IgD-negative memory B cell (primary cell): Measurements from ENCODE around the gene VMP1. TPM values are rescaled to one million over a fixed set of nuclear protein-coding genes. Genes with fewer than 3 reads are reported as not detected.
"Not testable (repeated sequence)": the region's sequence is repeated elsewhere in the genome, so short reads cannot be mapped to it uniquely, and the experiment has no call there.

Source experiments
- H3K27ac Mint-ChIP-seq, 3 donors: one replicate each; pipeline ENCODE4 v1.8.0; 2020 to 2022; ENCODE audit warnings: mild to moderate bottlenecking in 3 of 3, mixed read lengths in 3 of 3, moderate library complexity in 1 of 3
- H3K27me3 Mint-ChIP-seq: one replicate; pipeline ENCODE4 v1.8.0; 2021; ENCODE audit warnings: mixed read lengths
- H3K36me3 Mint-ChIP-seq: one replicate; pipeline ENCODE4 v1.8.0; 2020; ENCODE audit warnings: mild to moderate bottlenecking, mixed read lengths
- H3K4me1 Mint-ChIP-seq, 3 donors: one replicate each; pipeline ENCODE4 v1.8.0; 2020 to 2022; ENCODE audit warnings: mixed read lengths in 3 of 3, mild to moderate bottlenecking in 1 of 3
- H3K4me3 Mint-ChIP-seq, 4 donors: one replicate each; pipeline ENCODE4 v1.8.0; 2020 to 2022; ENCODE audit warnings: mild to moderate bottlenecking in 4 of 4, mixed read lengths in 4 of 4, moderate library complexity in 3 of 4
- H3K9me3 Mint-ChIP-seq, 3 donors: one replicate each; pipeline ENCODE4 v1.8.0; 2020 to 2021; ENCODE audit warnings: mixed read lengths in 3 of 3, mild to moderate bottlenecking in 1 of 3
- polyA plus RNA-seq: library from polyadenylated mRNA; unstranded; fragments of 300-500 nt; fragmentation: Illumina TruSeq; gene quantifications from one replicate; pipeline ENCODE4 v1.2.3, GENCODE V29; 2021

Gene VMP1
- polyA plus RNA-seq, 1 donor from 2014 or later: 35.5 TPM

DNA sequence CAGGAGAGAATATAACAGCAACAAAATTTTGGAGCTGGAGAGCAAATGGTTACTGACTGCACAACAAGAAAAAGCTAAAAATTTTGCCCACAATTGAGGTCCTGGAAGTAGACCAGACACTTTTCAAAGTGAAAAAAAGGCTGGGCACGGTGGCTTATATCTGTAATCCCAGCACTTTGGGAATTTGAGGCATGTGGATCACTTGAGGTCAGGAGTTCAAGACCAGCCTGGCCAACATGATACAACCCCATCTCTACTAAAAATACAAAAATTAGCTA, 162.4 kb downstream of the VMP1 start:
- H3K36me3 Mint-ChIP-seq: peaks cover 6% of the 10 kb centered on the region
- H3K27me3 Mint-ChIP-seq: no peaks in the 10 kb centered on the region
- H3K4me1 Mint-ChIP-seq: no peaks in the 10 kb centered on the region
- H3K27ac Mint-ChIP-seq: no peak overlapping the region
- no peaks in the 10 kb centered on the region for H3K9me3 Mint-ChIP-seq
- no peak overlapping the region for H3K4me3 Mint-ChIP-seq

DNA sequence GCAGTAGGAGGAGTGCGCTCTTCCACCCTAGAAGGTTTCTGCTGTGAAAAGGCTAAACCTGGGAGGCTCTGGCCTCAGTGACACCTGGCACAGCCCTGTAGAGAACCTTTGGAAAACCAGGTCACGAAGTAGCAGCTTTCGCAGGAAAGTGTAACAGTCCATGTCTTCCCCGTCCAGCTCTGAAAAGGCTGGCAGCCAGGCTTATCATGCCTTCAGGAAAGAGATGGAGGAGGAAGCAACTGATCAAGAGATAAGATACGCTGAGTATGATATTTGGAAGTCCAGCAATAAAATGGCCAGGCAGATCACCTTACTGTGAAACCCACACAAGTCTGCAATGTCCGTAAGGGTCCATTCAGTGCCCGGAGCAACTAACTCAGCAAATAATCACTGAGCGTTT, 163.0 kb downstream of the VMP1 start:
- H3K4me3 Mint-ChIP-seq: no peak overlapping the region
- peaks cover 5% of the 10 kb centered on the region for H3K36me3 Mint-ChIP-seq
- no peaks in the 10 kb centered on the region for H3K27me3 Mint-ChIP-seq

DNA sequence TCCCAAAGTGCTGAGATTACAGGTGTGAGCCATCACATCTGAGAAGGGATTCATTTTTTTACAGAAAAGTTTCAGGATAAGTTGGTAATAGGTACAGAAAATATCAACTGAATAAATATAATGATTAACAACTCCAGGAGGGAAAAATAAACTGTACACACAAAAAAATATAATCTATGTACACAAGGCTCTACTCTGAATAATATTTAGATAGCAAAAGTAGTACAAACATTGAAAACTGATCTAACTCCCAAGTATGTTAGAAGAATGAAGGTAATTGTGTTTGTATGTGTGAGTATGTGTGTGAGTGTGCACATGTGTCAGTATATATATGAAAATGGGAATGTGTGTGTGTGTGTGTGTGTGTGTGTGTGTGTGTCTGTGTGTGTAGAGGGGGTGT, 164.9 kb downstream of the VMP1 start:
- no peak overlapping the region for H3K27ac Mint-ChIP-seq
- no peaks in the 10 kb centered on the region for H3K9me3 Mint-ChIP-seq
- H3K27me3 Mint-ChIP-seq: no peaks in the 10 kb centered on the region
- no peaks in the 10 kb centered on the region for H3K4me1 Mint-ChIP-seq
- no peak overlapping the region for H3K4me3 Mint-ChIP-seq
- H3K36me3 Mint-ChIP-seq: peaks cover 4% of the 10 kb centered on the region

More for the DNA sequence above, 163.0 kb downstream of the VMP1 start:
- no peak overlapping the region for H3K27ac Mint-ChIP-seq
- no peaks in the 10 kb centered on the region for H3K4me1 Mint-ChIP-seq
- no peaks in the 10 kb centered on the region for H3K9me3 Mint-ChIP-seq

DNA sequence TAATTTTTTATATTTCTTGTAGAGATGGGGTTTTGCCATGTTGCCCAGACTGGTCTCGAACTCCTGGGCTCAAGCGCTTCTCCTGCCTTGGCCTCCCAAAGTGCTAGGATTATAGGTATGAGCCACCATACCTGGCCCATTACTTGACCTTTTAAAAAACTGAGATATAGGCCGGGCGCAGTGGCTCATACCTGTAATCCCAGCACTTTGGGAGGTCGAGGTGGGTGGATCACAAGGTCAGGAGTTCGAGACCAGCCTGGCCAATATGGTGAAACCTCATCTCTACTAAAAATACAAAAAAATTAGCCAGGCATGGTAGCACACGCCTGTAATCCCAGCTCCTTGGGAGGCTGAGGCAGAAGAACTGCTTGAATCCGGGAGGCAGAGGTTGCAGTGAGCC, 166.0 kb downstream of the VMP1 start:
- not testable (repeated sequence) for H3K27me3 Mint-ChIP-seq, H3K27ac Mint-ChIP-seq, H3K4me3 Mint-ChIP-seq, H3K4me1 Mint-ChIP-seq, H3K36me3 Mint-ChIP-seq, H3K9me3 Mint-ChIP-seq

DNA sequence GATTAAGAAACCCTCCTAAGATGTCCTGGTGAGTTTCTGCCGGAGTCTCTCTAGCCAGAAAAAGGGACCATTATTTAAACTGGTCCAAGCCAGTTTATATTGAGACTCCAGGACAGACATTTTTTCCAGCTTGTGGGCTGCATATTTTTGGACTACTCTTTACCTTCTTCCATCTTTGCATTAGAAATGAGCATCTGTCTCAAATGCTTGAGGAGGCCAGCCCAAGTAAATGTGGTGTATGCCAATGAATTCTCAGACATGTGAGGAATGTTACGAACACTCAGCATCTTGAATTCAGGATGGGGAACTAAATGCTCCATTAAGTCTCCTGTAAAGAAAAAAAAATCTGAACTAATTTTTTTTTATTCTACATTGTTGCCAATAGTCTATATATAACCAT, 166.9 kb downstream of the VMP1 start:
- Mint-ChIP-seq H3K4me1 (no peaks in the 10 kb centered on the region), H3K27ac (no peak overlapping the region), H3K27me3 (no peaks in the 10 kb centered on the region), H3K4me3 (no peak overlapping the region), H3K9me3 (no peaks in the 10 kb centered on the region), H3K36me3 (peaks cover 2% of the 10 kb centered on the region)

DNA sequence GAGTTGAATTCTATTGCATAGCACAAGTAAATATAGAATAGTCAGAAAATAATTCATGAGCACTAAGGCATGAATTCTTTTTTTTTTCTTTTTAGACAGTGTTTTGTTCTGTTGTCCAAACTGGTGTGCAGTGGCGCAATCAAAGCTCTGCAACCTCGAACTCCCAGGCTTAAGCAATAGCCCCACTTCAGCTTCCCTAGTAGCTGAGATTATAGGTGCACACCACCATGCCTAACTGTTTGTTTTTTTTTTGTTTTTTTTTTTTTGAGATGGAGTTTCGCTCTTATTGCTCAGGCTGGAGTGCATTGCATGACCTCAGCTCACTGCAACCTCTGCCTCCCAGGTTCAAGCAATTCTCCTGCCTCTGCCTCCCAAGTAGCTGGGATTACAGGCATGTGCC, 168.7 kb downstream of the VMP1 start:
- H3K4me3 Mint-ChIP-seq: no peak overlapping the region
- no peaks in the 10 kb centered on the region for H3K4me1 Mint-ChIP-seq
- no peaks in the 10 kb centered on the region for H3K36me3 Mint-ChIP-seq
- no peak overlapping the region for H3K27ac Mint-ChIP-seq
- H3K27me3 Mint-ChIP-seq: no peaks in the 10 kb centered on the region
- no peaks in the 10 kb centered on the region for H3K9me3 Mint-ChIP-seq

DNA sequence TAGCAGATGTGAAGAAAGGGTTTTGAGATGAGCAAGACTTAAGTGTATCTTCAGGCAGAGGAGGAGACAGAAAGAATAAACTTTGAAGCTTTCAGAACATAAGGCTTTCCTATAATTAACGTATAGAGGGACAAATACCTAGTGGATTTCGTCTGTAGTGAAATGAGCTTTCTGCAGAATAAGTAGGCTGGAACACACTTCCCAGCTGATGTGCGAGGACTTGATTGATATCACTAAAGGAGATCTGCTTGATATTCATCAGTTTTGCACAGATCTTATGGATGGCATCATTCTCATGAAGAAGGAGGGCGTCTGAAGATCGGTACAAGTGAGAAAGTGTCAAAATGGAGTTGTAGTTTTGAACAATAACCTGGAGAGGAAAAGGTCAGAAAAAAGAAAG, 170.5 kb downstream of the VMP1 start:
- Mint-ChIP-seq H3K36me3 (no peaks in the 10 kb centered on the region), H3K4me1 (no peaks in the 10 kb centered on the region), H3K9me3 (no peaks in the 10 kb centered on the region), H3K27ac (peak overlapping the region in 1 of 3 donors; percentile 85), H3K4me3 (no peak overlapping the region), H3K27me3 (no peaks in the 10 kb centered on the region)

DNA sequence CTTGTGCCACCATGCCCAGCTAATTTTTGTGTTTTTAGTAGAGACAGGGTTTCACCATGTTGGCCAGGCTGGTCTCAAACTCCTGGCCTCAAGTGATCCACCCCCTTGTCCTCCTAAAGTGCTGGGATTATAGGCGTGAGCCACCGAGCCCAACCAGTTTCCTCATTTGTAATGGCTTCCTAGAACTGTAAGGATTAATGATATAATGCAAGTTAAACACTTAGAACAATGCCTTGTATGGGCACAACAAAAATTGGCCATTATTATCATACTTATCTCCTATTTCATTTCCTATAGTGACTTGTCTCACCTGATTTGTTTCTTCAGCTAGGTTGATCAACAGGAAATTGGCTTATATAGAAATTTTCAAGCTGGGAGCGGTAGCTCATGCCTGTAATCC, 171.2 kb downstream of the VMP1 start:
- Mint-ChIP-seq H3K9me3 (no peaks in the 10 kb centered on the region), H3K4me1 (no peaks in the 10 kb centered on the region), H3K27ac (no peak overlapping the region), H3K4me3 (no peak overlapping the region), H3K36me3 (no peaks in the 10 kb centered on the region), H3K27me3 (no peaks in the 10 kb centered on the region)

DNA sequence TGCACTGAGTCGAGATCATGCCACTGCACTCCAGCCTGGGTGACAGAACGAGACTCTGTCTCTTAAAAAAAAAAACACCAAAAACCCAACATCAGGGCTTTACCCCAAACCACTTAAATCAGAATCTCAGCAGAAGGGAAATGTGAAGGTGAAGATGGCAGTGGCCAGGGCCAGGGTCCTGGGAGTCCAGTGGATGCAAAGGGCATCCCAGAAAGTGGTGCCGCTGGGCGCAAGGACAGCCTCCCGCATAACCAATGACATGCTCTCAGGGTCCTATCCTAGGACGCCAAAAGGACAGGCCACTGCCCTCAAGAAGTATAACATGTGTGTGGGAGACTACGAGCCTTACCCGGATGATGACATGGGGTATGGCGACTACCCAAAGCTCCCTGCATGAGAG, 177.4 kb downstream of the VMP1 start:
- H3K27ac Mint-ChIP-seq: no peak overlapping the region
- H3K4me3 Mint-ChIP-seq: no peak overlapping the region
- H3K36me3 Mint-ChIP-seq: peaks cover 5% of the 10 kb centered on the region
- H3K9me3 Mint-ChIP-seq: no peaks in the 10 kb centered on the region
- H3K27me3 Mint-ChIP-seq: no peaks in the 10 kb centered on the region
- H3K4me1 Mint-ChIP-seq: peaks cover 4 to 13% (median 6%) of the 10 kb centered on the region in 3 donors

DNA sequence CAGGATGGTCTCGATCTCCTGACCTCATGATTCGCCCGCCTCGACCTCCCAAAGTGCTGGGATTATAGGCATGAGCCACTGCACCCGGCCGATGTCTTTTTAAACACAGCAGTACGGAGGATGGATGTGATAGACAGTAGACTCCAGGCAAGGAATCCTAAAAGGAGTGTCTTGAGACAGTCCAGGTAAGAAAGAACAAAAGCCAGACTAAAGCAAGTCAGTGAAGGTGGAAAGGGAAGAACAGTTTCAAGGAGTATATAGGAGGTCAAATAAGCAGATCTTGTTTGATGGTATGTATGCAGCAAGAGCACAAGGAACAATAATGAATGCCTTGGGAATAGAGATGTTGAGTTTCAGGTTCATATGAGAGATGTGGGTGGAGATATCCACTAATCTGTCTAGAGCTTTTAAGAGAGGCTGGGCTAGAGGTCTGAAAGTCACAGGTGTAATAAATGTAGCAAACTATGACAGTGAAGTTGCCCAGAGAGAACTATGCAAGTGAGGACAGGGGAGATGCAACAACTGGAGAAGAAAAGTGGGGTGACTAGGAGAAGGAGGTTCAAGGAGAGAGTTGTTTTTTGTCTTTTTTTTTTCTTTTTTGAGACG, 180.8 kb downstream of the VMP1 start:
- Mint-ChIP-seq H3K4me1 (peaks cover 21 to 23% (median 21%) of the 10 kb centered on the region in 3 donors), H3K27me3 (no peaks in the 10 kb centered on the region), H3K9me3 (no peaks in the 10 kb centered on the region), H3K36me3 (peaks cover 8% of the 10 kb centered on the region), H3K27ac (peak overlapping the region in 2 of 3 donors; percentile 25 to 76), H3K4me3 (peak overlapping the region in 1 of 4 donors; percentile 51)

DNA sequence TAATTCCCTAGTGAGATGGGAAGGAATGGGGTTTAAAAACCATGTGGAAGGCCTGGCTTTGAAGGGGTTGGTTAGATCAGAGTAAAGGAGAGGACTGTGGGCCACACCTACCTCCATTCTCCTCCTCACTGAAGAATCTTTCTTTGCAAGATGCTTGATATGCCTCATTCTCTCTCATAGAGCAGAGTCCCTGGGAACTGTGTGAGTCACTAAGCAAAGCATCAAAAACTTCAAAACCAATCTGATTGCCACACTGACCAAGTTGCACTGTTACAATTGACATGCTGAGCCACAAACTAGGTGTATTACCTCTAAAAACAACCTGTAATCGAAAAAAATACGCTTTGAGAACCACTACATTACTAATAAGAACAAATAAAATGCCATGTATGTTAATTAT, 183.3 kb downstream of the VMP1 start:
- Mint-ChIP-seq H3K27me3 (no peaks in the 10 kb centered on the region), H3K27ac (peak overlapping the region in 1 of 3 donors; percentile 43), H3K4me3 (peak overlapping the region; percentile 18 to 84 (median 73)), H3K36me3 (peaks cover 8% of the 10 kb centered on the region), H3K9me3 (no peaks in the 10 kb centered on the region), H3K4me1 (peaks cover 27 to 36% (median 32%) of the 10 kb centered on the region in 3 donors)

Other genes starting within 250 kb of the VMP1 start
- 17.6 TPM for gene DHX40, start 142.0 kb upstream of the VMP1 start, polyA plus RNA-seq
- 27.8 TPM for gene CLTC, start 87.8 kb upstream of the VMP1 start, polyA plus RNA-seq
- gene PTRH2, start 224 bp upstream of the VMP1 start, polyA plus RNA-seq: 18.4 TPM
- gene TUBD1, start 185.3 kb downstream of the VMP1 start, polyA plus RNA-seq: 17.6 TPM
- 23.5 TPM for gene RPS6KB1, start 185.5 kb downstream of the VMP1 start, polyA plus RNA-seq